ENCODE results near the gene RELN. TPM values are rescaled to one million over a fixed set of nuclear protein-coding genes. Genes with fewer than 3 reads are reported as not detected.

RELN gene
- total and polyA plus RNA-seq, 9 of the 15 experiments (the other 6 are each of a cell fraction or from before 2014, with no cell fraction given) = 12.9 to 43.2 (median 18.1) TPM

GRCh38 chr7:103981003-103981423 is 8.4 kb downstream of the RELN start (continued):
- TF ChIP-seq HDAC3 (IDR thresholded peaks at IDR 0.05; ENCODE audit: borderline replicate concordance, partially characterized antibody) = peak; percentile 19
- TF ChIP-seq EHMT2 (IDR thresholded peaks at IDR 0.05) = 0 out of 2 replicates have a peak, but pooled peaks have one; percentile 55
- peak; percentile 73 for TF ChIP-seq DPF2 (IDR thresholded peaks at IDR 0.05)
- TF ChIP-seq ZBTB34 (CRISPR knock-in tag; IDR thresholded peaks at IDR 0.05) = no peak
- peak; percentile 29 for TF ChIP-seq CBFA2T3 (IDR thresholded peaks at IDR 0.05)
- TF ChIP-seq CCNT2 (IDR thresholded peaks at IDR 0.05; ENCODE audit: borderline replicate concordance, extremely low read depth, insufficient read length, low read depth, low read length) = no peak
- peak; percentile 91 for TF ChIP-seq NFE2 (IDR thresholded peaks at IDR 0.05; ENCODE audit: low read depth)
- TF ChIP-seq TAF9B (IDR thresholded peaks at IDR 0.05; ENCODE audit: partially characterized antibody) = peak; percentile 30
- TF ChIP-seq MAFK (IDR thresholded peaks at IDR 0.05; ENCODE audit: low read length) = peak; percentile 78
- no peak for TF ChIP-seq ZNF76 (CRISPR knock-in tag; IDR thresholded peaks at IDR 0.05; ENCODE audit: borderline replicate concordance)
- peak; percentile 28; the same call in 1 of the 2 replicates for TF ChIP-seq EP400 (IDR thresholded peaks at IDR 0.05)
- TF ChIP-seq GTF2B (IDR thresholded peaks at IDR 0.05; ENCODE audit: extremely low read depth, insufficient read length) = no peak
- peak; percentile 69; the same call in 1 of the 2 replicates for TF ChIP-seq MAFF (IDR thresholded peaks at IDR 0.05; ENCODE audit: low read length)
- TF ChIP-seq MEF2D (tag; conservative IDR thresholded peaks at IDR 0.05; ENCODE audit: low read depth) = no peak
- TF ChIP-seq TEAD1 (CRISPR knock-in tag; IDR thresholded peaks at IDR 0.05) = no peak
- TF ChIP-seq ZNF592 (IDR thresholded peaks at IDR 0.05) = peak; percentile 65; the same call in 1 of the 2 replicates
- no peak for TF ChIP-seq ATF3 (IDR thresholded peaks at IDR 0.05)
- TF ChIP-seq ATF3 (CRISPR knock-in tag; conservative IDR thresholded peaks at IDR 0.05) = no peak
- TF ChIP-seq SMARCA4 (IDR thresholded peaks at IDR 0.05) = 0 out of 2 replicates have a peak, but pooled peaks have one; percentile 54
- peak; percentile 93 for TF ChIP-seq C11orf30 (IDR thresholded peaks at IDR 0.05; ENCODE audit: low read depth)
- no peak for TF ChIP-seq GABPB1 (CRISPR knock-in tag; IDR thresholded peaks at IDR 0.05)
